ENCODE results near the gene REPS1. TPM values are rescaled to one million over a fixed set of nuclear protein-coding genes. Genes with fewer than 3 reads are reported as not detected.
"Not testable (repeated sequence)": the region's sequence is repeated elsewhere in the genome, so short reads cannot be mapped to it uniquely, and the experiment has no call there.

Gene REPS1
- total and polyA plus RNA-seq, 9 donors: 20.4 to 65.6 (median 41.0) TPM

DNA sequence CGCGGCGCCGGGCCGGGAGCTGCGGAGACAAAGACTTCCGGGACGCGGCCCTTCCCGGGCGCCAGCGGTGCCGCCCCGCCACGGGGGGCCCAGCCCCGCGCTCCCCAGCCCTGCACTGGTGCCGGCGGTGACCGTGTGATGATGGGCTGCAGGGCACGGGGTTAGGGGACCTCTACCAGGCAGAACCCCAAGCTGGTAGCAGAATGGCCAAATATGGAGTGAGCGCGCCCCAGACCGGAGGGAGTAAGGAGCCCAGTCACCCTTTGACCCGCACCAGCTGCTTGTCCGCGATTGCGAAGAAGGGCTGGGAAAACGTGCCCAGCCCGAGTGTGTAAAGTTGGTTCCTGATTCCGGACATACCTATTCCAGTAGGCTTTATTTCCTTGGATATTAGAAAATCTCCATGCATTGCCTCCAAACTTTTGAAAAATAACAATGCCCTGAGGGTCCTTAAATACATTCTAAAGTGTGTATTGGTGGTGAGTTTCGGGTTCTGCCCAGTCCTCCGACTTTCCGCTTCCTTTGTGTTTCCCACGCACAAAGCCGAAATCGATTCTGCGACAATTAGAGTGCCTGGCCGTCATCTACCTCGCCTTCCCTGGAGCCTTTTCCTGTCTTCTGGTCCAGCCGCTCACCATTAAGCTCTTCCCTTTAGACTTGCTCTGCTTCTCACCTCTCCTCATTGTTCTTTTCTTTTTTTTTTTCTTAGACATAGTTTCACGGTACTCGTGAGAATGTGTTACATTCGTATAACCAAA, 41.6 kb upstream of the REPS1 start:
- peak; percentile 40 to 80 (median 64) for DNase-seq
- Histone ChIP-seq H3K27me3 (no peaks in the 10 kb centered on the region), H3K4me1 (ENCODE audit: insufficient read depth) (no peaks in the 10 kb centered on the region), H3K36me3 (no peaks in the 10 kb centered on the region), H3K9me3 (no peaks in the 10 kb centered on the region), H3K27ac (no peak overlapping the region), H3K4me3 (peak overlapping the region; percentile 90)
- 5 to 7% (median 6%) methylated on average over 39 to 44 of the region's 44 CpGs for WGBS, 3 donors
- no peak for TF ChIP-seq POLR2A (IDR thresholded peaks at IDR 0.05)
- TF ChIP-seq, protein P1, sequence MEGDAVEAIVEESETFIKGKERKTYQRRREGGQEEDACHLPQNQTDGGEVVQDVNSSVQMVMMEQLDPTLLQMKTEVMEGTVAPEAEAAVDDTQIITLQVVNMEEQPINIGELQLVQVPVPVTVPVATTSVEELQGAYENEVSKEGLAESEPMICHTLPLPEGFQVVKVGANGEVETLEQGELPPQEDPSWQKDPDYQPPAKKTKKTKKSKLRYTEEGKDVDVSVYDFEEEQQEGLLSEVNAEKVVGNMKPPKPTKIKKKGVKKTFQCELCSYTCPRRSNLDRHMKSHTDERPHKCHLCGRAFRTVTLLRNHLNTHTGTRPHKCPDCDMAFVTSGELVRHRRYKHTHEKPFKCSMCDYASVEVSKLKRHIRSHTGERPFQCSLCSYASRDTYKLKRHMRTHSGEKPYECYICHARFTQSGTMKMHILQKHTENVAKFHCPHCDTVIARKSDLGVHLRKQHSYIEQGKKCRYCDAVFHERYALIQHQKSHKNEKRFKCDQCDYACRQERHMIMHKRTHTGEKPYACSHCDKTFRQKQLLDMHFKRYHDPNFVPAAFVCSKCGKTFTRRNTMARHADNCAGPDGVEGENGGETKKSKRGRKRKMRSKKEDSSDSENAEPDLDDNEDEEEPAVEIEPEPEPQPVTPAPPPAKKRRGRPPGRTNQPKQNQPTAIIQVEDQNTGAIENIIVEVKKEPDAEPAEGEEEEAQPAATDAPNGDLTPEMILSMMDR (IDR thresholded peaks at IDR 0.05): no peak
- TF ChIP-seq EP300 (IDR thresholded peaks at IDR 0.05): no peak
- intact Hi-C loops (cut with DNase I): loop anchor here in 1 of 4 donors (10.0 kb wide), 1 partner anchor 85 kb away; no protein-coding TSS in a partner anchor

- intact Hi-C loops (cut with DNase I): loop anchor here in 1 of 4 donors (10.0 kb wide), 1 partner anchor 84 kb away; no protein-coding TSS in a partner anchor
- TF ChIP-seq, protein P1 (IDR thresholded peaks at IDR 0.05): no peak
- no peak for TF ChIP-seq POLR2A (IDR thresholded peaks at IDR 0.05)
- TF ChIP-seq EP300 (IDR thresholded peaks at IDR 0.05): no peak
- Histone ChIP-seq H3K9me3 (no peaks in the 10 kb centered on the region), H3K36me3 (no peaks in the 10 kb centered on the region), H3K27me3 (no peaks in the 10 kb centered on the region), H3K4me3 (peak within 1 kb of the TSS; percentile 90), H3K4me1 (ENCODE audit: insufficient read depth) (no peaks in the 10 kb centered on the region), H3K27ac (peak within 1 kb of the TSS in 1 of 2 donors; percentile 27)
- peak; percentile 26 to 60 (median 47) for DNase-seq
- WGBS, 3 donors: 0 to 1% (median 0%) methylated on average over 69 to 77 of the region's 77 CpGs
Measured at GRCh38 chr6:139028658-139029469, 40.8 kb upstream of the REPS1 start, which contains the start of gene ABRACL. Gene ABRACL, plus strand, starts transcription at chr6:139028745. Its CDS starts 5,416 bp downstream, at chr6:139034161.

- H3K9me3 ChIP-seq: no peaks in the 10 kb centered on the region
- no peaks in the 10 kb centered on the region for H3K36me3 ChIP-seq
- 2 to 3% (median 2%) methylated on average over 14 of the region's 14 CpGs for WGBS, 3 donors
- peak overlapping the region in 1 of 2 donors; percentile 27 for H3K27ac ChIP-seq
- no peak for DNase-seq
- TF ChIP-seq, protein P1 (IDR thresholded peaks at IDR 0.05): no peak
- H3K4me1 ChIP-seq (ENCODE audit: insufficient read depth): no peaks in the 10 kb centered on the region
- peak overlapping the region; percentile 90 for H3K4me3 ChIP-seq
- intact Hi-C loops (cut with DNase I): loop anchor here in 1 of 4 donors (10.0 kb wide), 1 partner anchor 83 kb away; no protein-coding TSS in a partner anchor
- no peaks in the 10 kb centered on the region for H3K27me3 ChIP-seq
Measured at GRCh38 chr6:139028215-139028657, 40.2 kb upstream of the REPS1 start.

DNA sequence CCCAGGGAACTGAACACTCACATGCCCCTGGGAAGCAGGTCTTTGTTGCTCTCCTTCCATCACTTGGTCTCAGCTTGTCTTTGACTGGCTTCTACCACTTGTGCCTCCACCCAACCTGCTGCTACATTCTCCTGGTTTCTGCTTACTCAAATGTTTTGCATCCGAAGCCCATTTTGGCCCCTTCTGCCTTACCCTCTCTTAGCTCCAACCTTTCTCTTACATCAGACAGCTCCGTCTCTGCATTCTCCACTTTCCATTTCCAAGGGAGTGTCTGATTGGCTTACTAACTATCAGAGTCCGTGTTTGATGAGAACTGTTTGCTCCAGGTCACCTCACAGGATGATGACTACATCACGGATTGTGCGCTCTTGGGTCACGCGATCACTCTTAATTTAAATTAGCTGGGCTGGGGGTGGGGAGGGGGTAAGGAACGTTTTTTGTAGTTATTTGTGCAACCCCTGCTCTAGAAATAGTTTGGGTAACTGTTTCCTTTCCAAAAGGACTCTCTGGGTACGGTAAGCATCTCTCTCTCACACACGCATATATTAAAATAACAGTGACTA, 39.6 kb upstream of the REPS1 start:
- no peaks in the 10 kb centered on the region for H3K36me3 ChIP-seq
- H3K27me3 ChIP-seq: no peaks in the 10 kb centered on the region
- TF ChIP-seq, protein P1 (IDR thresholded peaks at IDR 0.05): no peak
- TF ChIP-seq EP300 (IDR thresholded peaks at IDR 0.05): no peak
- TF ChIP-seq POLR2A (IDR thresholded peaks at IDR 0.05): no peak
- H3K9me3 ChIP-seq: no peaks in the 10 kb centered on the region
- intact Hi-C loops (cut with DNase I): loop anchor here in 1 of 4 donors (10.0 kb wide), 1 partner anchor 83 kb away; no protein-coding TSS in a partner anchor
- DNase-seq: no peak
- no peaks in the 10 kb centered on the region for H3K4me1 ChIP-seq (ENCODE audit: insufficient read depth)
- H3K27ac ChIP-seq: no peak overlapping the region
- H3K4me3 ChIP-seq: peak overlapping the region; percentile 90
- 20 to 28% (median 25%) methylated on average over 10 of the region's 10 CpGs for WGBS, 3 donors

DNA sequence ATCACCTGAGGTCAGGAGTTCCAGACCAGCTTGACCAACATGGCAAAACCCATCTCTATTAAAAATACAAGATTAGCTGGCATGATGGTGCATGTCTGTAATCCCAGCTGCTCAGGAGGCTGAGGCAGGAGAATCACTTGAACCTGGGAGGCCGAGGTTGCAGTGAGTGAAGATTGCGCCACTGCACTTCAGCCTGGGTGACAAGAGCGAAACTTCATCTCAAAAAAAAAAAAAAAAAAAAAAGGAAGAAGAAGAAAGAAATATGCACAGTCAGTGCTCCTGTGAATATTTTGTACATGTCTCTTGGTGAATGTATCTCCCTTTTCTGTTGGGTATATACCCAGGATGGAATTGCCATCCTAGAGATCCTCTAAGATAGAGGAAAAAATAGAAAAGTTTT, 37.4 kb upstream of the REPS1 start:
- H3K4me1 ChIP-seq (ENCODE audit: insufficient read depth); H3K36me3 ChIP-seq; DNase-seq; H3K27ac ChIP-seq; H3K27me3 ChIP-seq; H3K9me3 ChIP-seq; H3K4me3 ChIP-seq: not testable (repeated sequence)
- 90 to 93% (median 92%) methylated on average over 3 of the region's 3 CpGs for WGBS, 3 donors
- intact Hi-C loops (cut with DNase I): loop anchor here in 1 of 4 donors (10.0 kb wide), 1 partner anchor 81 kb away; no protein-coding TSS in a partner anchor

Measured in ovary (tissue), 9 donors.